GM19328 (cell line): ENCODE data around the gene SLC6A20.
"Not testable (repeated sequence)": the region's sequence is repeated elsewhere in the genome, so short reads cannot be mapped to it uniquely, and the experiment has no call there.

ENCODE experiments used
- ATAC-seq: cut with Tn5 transposase; IDR thresholded peaks from one replicate; pipeline ENCODE4 v1.9.1; 2021; ENCODE audit warnings: mild to moderate bottlenecking, moderate library complexity; ENCODE audit not compliant: unreplicated experiment

Gene SLC6A20

GRCh38 chr3:45760878-45761711 lies 35.2 kb downstream of the SLC6A20 start:
- ATAC-seq, result no peak

GRCh38 chr3:45759851-45760250 lies 36.5 kb downstream of the SLC6A20 start:
- ATAC-seq, result no peak

GRCh38 chr3:45758871-45759270 lies 37.5 kb downstream of the SLC6A20 start:
- ATAC-seq, result no peak

GRCh38 chr3:45757141-45757540 lies 39.2 kb downstream of the SLC6A20 start:
- ATAC-seq, result not testable (repeated sequence)

- ATAC-seq, result no peak
These were observed 40.3 kb downstream of the SLC6A20 start for GRCh38 chr3:45756055-45756454.

- no peak for ATAC-seq
These were observed 41.9 kb downstream of the SLC6A20 start for GRCh38 chr3:45754461-45754860.

- no peak for ATAC-seq
These were observed 43.2 kb downstream of the SLC6A20 start for GRCh38 chr3:45753095-45753494.

- no peak for ATAC-seq
These were observed 44.6 kb downstream of the SLC6A20 start for GRCh38 chr3:45751537-45752242.

- ATAC-seq, result no peak
These were observed 46.5 kb downstream of the SLC6A20 start for GRCh38 chr3:45749880-45750279.

- ATAC-seq, result not testable (repeated sequence)
These were observed 47.2 kb downstream of the SLC6A20 start for GRCh38 chr3:45749036-45749600.

- ATAC-seq, result no peak
These were observed 48.3 kb downstream of the SLC6A20 start for GRCh38 chr3:45748068-45748467.

- ATAC-seq, result no peak
These were observed 49.3 kb downstream of the SLC6A20 start for GRCh38 chr3:45746777-45747622.

GRCh38 chr3:45746165-45746776 lies 50.1 kb downstream of the SLC6A20 start:
- no peak for ATAC-seq

- no peak for ATAC-seq
These were observed 53.8 kb downstream of the SLC6A20 start for GRCh38 chr3:45742461-45743089.

- ATAC-seq, result no peak
These were observed 54.4 kb downstream of the SLC6A20 start for GRCh38 chr3:45741742-45742460.

- ATAC-seq, result no peak
These were observed 55.1 kb downstream of the SLC6A20 start for GRCh38 chr3:45741247-45741646.

GRCh38 chr3:45739991-45740390 lies 56.3 kb downstream of the SLC6A20 start:
- no peak for ATAC-seq

- no peak for ATAC-seq
These were observed 59.1 kb downstream of the SLC6A20 start for GRCh38 chr3:45737234-45737633.

GRCh38 chr3:45736707-45737106 lies 59.6 kb downstream of the SLC6A20 start:
- no peak for ATAC-seq
